Activated CD4-positive, alpha-beta memory T cell treated with anti-CD3 and anti-CD28 coated beads for 36 hours (primary cell): ENCODE data around the gene RAB7A. TPM values are rescaled to one million over a fixed set of nuclear protein-coding genes. Genes with fewer than 3 reads are reported as not detected.

Experiments
- CTCF ChIA-PET: fragments of 350-600 bp; sonication (Branson Sonifier 250); formaldehyde crosslinking; loops from one replicate; lab custom pipeline; 2021; ENCODE audit warnings: antibody characterized with exemption, inconsistent platforms; lab: Charles Lee
- POLR2A ChIA-PET: fragments of 350-600 bp; sonication (Branson Sonifier 250); formaldehyde crosslinking; loops from one replicate; lab custom pipeline; 2021; ENCODE audit warnings: antibody characterized with exemption; lab: Charles Lee
- DNase-seq: peaks from one replicate; pipeline ENCODE4 v3.0.0-alpha.2; 2020
- H3K27ac Mint-ChIP-seq: one replicate; pipeline ENCODE4 v1.8.0; 2021; ENCODE audit warnings: mixed read lengths
- H3K27me3 Mint-ChIP-seq: one replicate; pipeline ENCODE4 v1.8.0; 2021; ENCODE audit warnings: mixed read lengths
- H3K36me3 Mint-ChIP-seq: one replicate; pipeline ENCODE4 v1.8.0; 2021; ENCODE audit warnings: mixed read lengths
- H3K4me1 Mint-ChIP-seq: one replicate; pipeline ENCODE4 v1.8.0; 2021; ENCODE audit warnings: low read depth, mixed read lengths
- H3K4me3 Mint-ChIP-seq: one replicate; pipeline ENCODE4 v1.8.0; 2021; ENCODE audit warnings: mild to moderate bottlenecking, mixed read lengths
- H3K9me3 Mint-ChIP-seq: one replicate; pipeline ENCODE4 v1.8.0; 2021; ENCODE audit warnings: mixed read lengths
- intact Hi-C: fragments of 100-400 bp; cut with micrococcal nuclease; formaldehyde crosslinking; loops from one replicate; pipeline ENCODE4 v1.15.1; 2023
- total RNA-seq, 2 experiments: library from RNA; stranded (reverse); gene quantifications; one replicate each; pipeline ENCODE4 v1.2.3, GENCODE V29; 2021

Gene RAB7A
- total RNA-seq, 2 experiments from 2014 or later, result 264 to 272 TPM

- Mint-ChIP-seq H3K36me3 (peaks cover 10% of the 10 kb centered on the region), H3K4me3 (no peak overlapping the region), H3K27ac (no peak overlapping the region), H3K4me1 (no peaks in the 10 kb centered on the region), H3K27me3 (no peaks in the 10 kb centered on the region), H3K9me3 (peaks cover 28% of the 10 kb centered on the region)
- peak; percentile 40 for DNase-seq
- POLR2A ChIA-PET, result no interaction called here
- CTCF ChIA-PET, result interaction anchor here (0.9 to 1.4 kb wide), 5 partner anchors 13 to 183 kb away, joined by 3 to 6 read pairs (median 5); no protein-coding TSS in a partner anchor
- intact Hi-C loops, result no loop called here
Observed at GRCh38 chr3:128863560-128863959, 137.6 kb downstream of the RAB7A start.

Other genes with a start within 250 kb of the RAB7A start
- gene GATA2, start 233.0 kb upstream of the RAB7A start, total RNA-seq, result not detected
- gene RPN1, start 75.4 kb upstream of the RAB7A start, total RNA-seq, result 100 to 1,000 TPM; 166 to 168 TPM
- gene ACAD9, start 153.4 kb downstream of the RAB7A start, total RNA-seq, result 10 to 100 TPM; 45.3 to 45.5 TPM